GM12801 (cell line): ENCODE results near the gene LONP2.

Experiments used
- TF ChIP-seq, protein P1 (sequence below): IDR thresholded peaks from one replicate; pipeline ENCODE4 v1.5.1; 2011; ENCODE audit warnings: control low read depth; ENCODE audit not compliant: insufficient read length; ENCODE audit errors: extremely low read depth

Gene LONP2

DNA sequence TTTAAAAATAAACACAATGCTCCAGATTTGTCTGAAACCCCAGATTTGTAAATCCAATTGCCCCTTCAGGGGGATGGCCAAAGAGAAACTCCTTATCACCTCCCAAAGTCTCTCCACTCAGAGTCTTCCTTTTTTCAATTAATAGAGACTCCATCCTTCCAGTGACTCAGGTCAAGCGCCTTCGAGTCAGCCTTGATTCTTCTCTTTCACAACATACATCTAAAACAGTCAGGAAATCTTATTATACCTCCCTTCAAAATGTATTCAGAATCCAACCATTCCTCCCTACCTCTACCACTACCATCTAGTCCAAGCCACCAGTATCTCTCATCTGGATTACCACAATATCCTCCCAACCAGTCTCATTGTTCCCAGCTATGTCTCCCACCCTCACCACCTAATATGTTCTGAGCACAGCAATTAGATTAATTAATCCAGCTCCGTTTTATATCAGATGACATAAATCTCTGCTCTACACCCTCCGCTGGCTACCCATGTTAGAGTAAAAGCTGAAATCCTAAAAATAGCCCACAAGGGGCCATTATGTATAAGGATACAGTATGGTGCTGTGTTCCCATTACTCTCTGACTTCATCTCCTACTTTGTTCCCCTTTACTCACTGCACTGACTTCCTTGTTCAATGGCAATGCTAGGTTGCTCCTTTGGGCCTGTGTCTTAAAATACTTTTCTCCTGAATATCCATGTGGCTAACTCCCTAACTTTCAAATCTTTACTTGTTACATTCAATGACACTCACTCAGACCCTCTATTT lies 129.3 kb downstream of the LONP2 start:
- TF ChIP-seq, protein P1, sequence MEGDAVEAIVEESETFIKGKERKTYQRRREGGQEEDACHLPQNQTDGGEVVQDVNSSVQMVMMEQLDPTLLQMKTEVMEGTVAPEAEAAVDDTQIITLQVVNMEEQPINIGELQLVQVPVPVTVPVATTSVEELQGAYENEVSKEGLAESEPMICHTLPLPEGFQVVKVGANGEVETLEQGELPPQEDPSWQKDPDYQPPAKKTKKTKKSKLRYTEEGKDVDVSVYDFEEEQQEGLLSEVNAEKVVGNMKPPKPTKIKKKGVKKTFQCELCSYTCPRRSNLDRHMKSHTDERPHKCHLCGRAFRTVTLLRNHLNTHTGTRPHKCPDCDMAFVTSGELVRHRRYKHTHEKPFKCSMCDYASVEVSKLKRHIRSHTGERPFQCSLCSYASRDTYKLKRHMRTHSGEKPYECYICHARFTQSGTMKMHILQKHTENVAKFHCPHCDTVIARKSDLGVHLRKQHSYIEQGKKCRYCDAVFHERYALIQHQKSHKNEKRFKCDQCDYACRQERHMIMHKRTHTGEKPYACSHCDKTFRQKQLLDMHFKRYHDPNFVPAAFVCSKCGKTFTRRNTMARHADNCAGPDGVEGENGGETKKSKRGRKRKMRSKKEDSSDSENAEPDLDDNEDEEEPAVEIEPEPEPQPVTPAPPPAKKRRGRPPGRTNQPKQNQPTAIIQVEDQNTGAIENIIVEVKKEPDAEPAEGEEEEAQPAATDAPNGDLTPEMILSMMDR: no peak

DNA sequence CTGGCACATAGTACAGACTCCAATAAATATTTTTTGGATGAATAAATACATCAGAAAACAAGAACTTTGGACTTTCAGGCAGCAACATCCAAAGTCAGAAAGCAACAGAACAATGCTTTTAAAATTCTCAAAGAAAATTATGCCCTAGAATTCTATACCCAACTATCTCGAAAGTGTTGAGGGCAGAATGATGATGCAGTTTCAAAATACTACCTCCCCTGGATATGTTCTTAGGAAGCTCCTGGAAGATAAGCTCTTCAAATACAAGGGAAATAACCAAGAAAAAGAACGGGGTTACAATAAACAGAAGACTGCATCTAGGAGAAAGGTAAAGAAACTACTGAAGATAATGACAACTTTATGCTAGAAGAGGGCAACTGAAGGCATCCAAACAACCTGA lies 130.2 kb downstream of the LONP2 start:
- TF ChIP-seq, protein P1: no peak

DNA sequence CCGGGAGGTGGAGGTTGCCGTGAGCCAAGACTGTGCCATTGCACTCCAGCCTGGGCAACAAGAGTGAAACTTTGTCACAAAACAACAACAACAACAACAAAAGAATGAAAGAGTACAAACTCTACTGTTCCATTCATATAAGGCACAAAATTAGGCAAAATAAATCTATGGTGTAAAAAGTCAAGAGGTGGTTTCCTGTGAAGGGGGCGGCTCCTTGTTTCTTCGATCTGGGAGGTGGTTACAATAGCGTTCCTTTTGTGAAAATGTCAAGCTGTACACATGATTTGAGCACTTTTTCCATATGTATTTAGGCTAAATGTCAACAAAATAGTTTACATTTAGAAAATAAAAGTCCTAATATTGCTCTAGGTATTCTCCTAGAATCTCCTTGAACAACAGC lies 134.2 kb downstream of the LONP2 start:
- TF ChIP-seq, protein P1: no peak

DNA sequence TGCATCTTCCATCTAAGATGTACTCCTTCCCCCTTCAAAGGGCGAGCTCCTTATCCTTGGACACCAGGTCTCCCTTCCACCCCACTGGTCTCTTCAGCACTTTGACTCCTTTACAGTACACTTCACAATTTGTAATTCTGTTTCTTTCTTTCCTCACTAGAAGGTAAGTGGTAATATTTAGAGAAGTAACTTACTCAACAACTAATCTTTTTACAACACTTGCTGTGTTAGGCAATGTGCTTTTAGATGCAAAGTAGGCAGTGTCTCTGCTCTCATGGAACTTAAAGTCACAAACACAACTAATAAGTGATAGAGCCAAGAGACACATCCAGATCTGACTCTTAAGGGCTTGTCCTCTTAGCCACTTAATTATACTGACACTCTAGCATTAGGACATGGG lies 134.7 kb downstream of the LONP2 start:
- TF ChIP-seq, protein P1: no peak

DNA sequence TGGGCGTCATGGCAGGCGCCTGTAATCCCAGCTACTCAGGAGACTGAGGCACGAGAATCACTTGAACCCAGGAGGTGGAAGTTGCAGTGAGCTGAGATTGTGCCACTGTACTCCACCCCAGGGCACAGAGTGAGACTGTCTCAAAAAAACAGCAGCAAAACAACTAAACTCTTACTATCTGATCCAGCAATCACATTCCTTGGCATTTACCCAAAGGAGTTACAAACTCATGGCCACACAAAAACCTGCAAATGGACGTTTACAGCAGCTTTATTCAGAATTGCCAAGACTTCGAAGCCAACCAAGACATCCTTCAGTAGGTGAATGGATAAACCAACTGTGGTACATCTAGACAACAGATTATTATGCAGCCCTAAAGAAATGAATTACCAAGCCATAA lies 137.1 kb downstream of the LONP2 start:
- TF ChIP-seq, protein P1: no peak

DNA sequence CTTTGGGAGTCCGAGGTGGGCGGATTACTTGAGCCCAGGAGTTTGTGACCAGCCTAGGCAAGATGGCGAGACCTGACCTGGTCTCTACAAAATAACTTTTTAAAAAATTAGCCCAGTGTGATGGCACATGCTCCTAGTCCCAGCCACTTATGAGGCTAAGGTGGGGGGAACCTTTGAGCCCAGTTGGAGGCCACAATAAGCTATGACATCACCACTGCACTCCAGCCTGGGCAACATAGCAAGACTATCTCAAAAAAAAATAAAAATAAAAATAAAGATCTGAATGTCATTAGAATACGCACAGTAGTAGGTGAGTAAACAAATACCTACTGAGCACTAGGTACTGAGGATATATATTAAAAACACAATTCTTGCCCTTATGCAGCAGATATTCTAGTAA lies 138.0 kb downstream of the LONP2 start:
- TF ChIP-seq, protein P1: no peak

DNA sequence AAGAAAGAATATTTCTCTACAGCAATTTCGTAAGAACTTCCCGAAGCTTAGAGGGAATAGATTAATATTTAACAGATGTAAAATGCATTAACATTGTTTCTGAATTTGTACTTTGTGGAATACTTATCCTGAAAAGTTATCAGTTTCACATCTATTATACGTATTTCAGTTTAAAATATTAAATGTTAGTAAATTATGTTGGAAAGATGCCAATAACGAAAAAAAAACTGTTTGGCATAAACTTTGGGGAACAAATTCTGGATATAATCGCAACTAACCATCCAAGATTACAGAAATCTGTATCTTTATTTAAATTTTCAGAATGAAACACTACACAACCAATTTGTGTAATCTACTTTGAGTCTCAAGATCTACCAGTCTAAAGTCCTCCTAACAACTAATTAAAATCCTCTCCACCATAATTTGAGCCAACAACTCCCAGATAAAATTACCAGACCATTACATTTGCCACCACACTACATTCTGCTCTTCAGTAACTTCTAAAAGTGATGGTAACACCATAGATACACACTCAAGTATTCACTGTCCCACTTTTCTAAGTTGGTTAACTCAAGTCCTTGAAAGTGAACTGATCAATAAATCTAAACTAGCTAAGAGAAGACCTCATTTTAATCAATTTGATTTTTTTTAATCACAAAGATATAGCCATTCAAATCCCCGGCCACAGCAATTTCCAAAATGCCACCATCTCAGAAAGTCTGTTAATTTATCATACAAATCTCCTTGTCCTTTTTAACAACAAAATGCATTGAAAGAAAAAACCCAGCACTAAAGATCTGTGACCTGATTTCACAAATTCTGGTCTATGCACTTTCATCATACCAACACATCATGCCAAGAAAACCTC lies 139.1 kb downstream of the LONP2 start:
- TF ChIP-seq, protein P1: no peak
